NCI-H2227 treated with DMSO at 0.1 percent for 48 hours (cell line): Measurements from ENCODE around the gene FARS2.
"Not testable (repeated sequence)": the region's sequence is repeated elsewhere in the genome, so short reads cannot be mapped to it uniquely, and the experiment has no call there.

Source experiments
- DNase-seq: peaks from one replicate; lab custom pipeline; 2025; lab: John Stamatoyannopoulos, UW

FARS2 gene

GRCh38 chr6:5636210-5637030 is 375.1 kb downstream of the FARS2 start:
- no peak for DNase-seq

- no peak for DNase-seq
Observed at GRCh38 chr6:5637714-5638113, 376.4 kb downstream of the FARS2 start.

- no peak for DNase-seq
Observed at GRCh38 chr6:5638666-5639065, 377.4 kb downstream of the FARS2 start.

- DNase-seq, result no peak
Observed at GRCh38 chr6:5639193-5639592, 377.9 kb downstream of the FARS2 start.

GRCh38 chr6:5640614-5641013 is 379.3 kb downstream of the FARS2 start:
- no peak for DNase-seq

GRCh38 chr6:5644523-5645185 is 383.3 kb downstream of the FARS2 start:
- DNase-seq, result no peak

GRCh38 chr6:5645328-5646290 is 384.3 kb downstream of the FARS2 start:
- DNase-seq, result no peak

- DNase-seq, result no peak
Observed at GRCh38 chr6:5652406-5653137, 391.3 kb downstream of the FARS2 start.

- no peak for DNase-seq
Observed at GRCh38 chr6:5653801-5654200, 392.5 kb downstream of the FARS2 start.

GRCh38 chr6:5656226-5656625 is 394.9 kb downstream of the FARS2 start:
- DNase-seq, result no peak

GRCh38 chr6:5656695-5657094 is 395.4 kb downstream of the FARS2 start:
- DNase-seq, result not testable (repeated sequence)

GRCh38 chr6:5657684-5658430 is 396.5 kb downstream of the FARS2 start:
- no peak for DNase-seq

- DNase-seq, result no peak
Observed at GRCh38 chr6:5659467-5659866, 398.2 kb downstream of the FARS2 start.

GRCh38 chr6:5660772-5661171 is 399.5 kb downstream of the FARS2 start:
- DNase-seq, result no peak

GRCh38 chr6:5662797-5663196 is 401.5 kb downstream of the FARS2 start:
- no peak for DNase-seq

- no peak for DNase-seq
Observed at GRCh38 chr6:5663259-5663658, 401.9 kb downstream of the FARS2 start.

- no peak for DNase-seq
Observed at GRCh38 chr6:5663739-5664138, 402.4 kb downstream of the FARS2 start.

GRCh38 chr6:5664149-5664548 is 402.8 kb downstream of the FARS2 start:
- DNase-seq, result no peak

GRCh38 chr6:5665173-5665572 is 403.9 kb downstream of the FARS2 start:
- DNase-seq, result no peak

- DNase-seq, result no peak
Observed at GRCh38 chr6:5665667-5666066, 404.4 kb downstream of the FARS2 start.

- DNase-seq, result no peak
Observed at GRCh38 chr6:5666695-5667094, 405.4 kb downstream of the FARS2 start.
